Measurements from ENCODE around the gene CETN1. TPM values are rescaled to one million over a fixed set of nuclear protein-coding genes. Genes with fewer than 3 reads are reported as not detected.
A peak's percentile ranks its signal among the peaks of the same experiment; 100 is the strongest.

Gene CETN1
- polyA plus RNA-seq (2013, experiment 1 of 2), result not detected
- polyA plus RNA-seq (2013, experiment 2 of 2), result not detected

DNA sequence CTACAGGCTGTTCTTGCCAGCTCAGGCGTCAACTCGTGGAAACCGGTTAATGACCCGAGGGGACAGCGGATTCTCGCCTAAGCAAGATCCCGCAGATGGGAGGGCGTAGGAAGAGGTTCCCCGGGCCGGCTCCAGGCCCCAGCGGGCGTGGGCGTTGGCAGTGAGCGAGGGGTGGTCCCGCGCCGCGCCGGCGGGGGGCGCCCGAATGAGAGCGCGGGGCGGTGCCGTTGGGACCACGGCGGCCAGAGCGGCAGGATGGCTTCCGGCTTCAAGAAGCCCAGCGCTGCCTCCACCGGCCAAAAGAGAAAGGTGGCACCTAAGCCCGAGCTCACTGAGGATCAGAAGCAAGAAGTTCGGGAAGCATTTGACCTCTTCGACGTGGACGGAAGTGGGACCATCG is at the start of gene CETN1:
TSS of gene CETN1 (plus strand) at position 227 of the 400 bp plus-strand sequence. CDS start at position 256, 29 bp downstream.
- Histone ChIP-seq H2AFZ (ENCODE audit: low read length) (no peak within 1 kb of the TSS), H2BK15ac (ENCODE audit: low read length) (no peak within 1 kb of the TSS), H3K4me3 (ENCODE audit: low read length in 2 of 2) (no peak within 1 kb of the TSS), H3K79me1 (ENCODE audit: low read depth, low read length) (no peaks in the 10 kb centered on the region), H3K14ac (ENCODE audit: low read length) (no peak within 1 kb of the TSS), H3K27me3 (ENCODE audit: control insufficient read depth in 3 of 3, insufficient read depth in 3 of 3, low read depth in 1 of 3, low read length in 3 of 3) (no peaks in the 10 kb centered on the region), H4K91ac (ENCODE audit: low read depth, low read length, poor library complexity) (no peak within 1 kb of the TSS), H3K4me1 (ENCODE audit: control insufficient read depth in 2 of 2, insufficient read depth in 1 of 2, low read depth in 1 of 2, low read length in 2 of 2) (peaks cover 0 to 3% of the 10 kb centered on the region in 2 donors), H3K18ac (ENCODE audit: low read length) (peak within 1 kb of the TSS; percentile 56), H2BK5ac (ENCODE audit: low read length) (no peak within 1 kb of the TSS), H2BK120ac (ENCODE audit: low read depth, low read length) (no peak within 1 kb of the TSS), H3K4me2 (ENCODE audit: insufficient read depth, low read length, poor library complexity, severe bottlenecking) (no peak within 1 kb of the TSS), H4K8ac (ENCODE audit: low read depth, low read length) (no peak within 1 kb of the TSS), H3K9me3 (replicated peaks in 1 of 2; ENCODE audit: control insufficient read depth in 2 of 2, insufficient read depth in 1 of 2, low read depth in 1 of 2, low read length in 2 of 2) (no peaks in the 10 kb centered on the region), H3K9ac (ENCODE audit: low read depth, low read length, poor library complexity) (no peak within 1 kb of the TSS), H2AK5ac (ENCODE audit: low read depth, low read length) (peak within 1 kb of the TSS; percentile 34), H3K23ac (ENCODE audit: low read depth, low read length, poor library complexity) (no peak within 1 kb of the TSS), H3K27ac (replicated peaks; ENCODE audit: low read length) (no peak within 1 kb of the TSS), H2BK12ac (ENCODE audit: low read length) (no peak within 1 kb of the TSS), H3K36me3 (replicated peaks in 1 of 2; ENCODE audit: control insufficient read depth in 2 of 2, insufficient read depth in 2 of 2, low read length in 2 of 2) (no peaks in the 10 kb centered on the region), H3K4ac (ENCODE audit: low read length) (no peak within 1 kb of the TSS)
- DNase-seq (ENCODE audit: low spot score), result no peak
- WGBS, 2 donors (ENCODE audit: extremely low coverage in 2 of 2, insufficient read length in 2 of 2, insufficient replicate concordance in 1 of 2), result no CpG with 5 or more reads among the region's 38 CpGs

DNA sequence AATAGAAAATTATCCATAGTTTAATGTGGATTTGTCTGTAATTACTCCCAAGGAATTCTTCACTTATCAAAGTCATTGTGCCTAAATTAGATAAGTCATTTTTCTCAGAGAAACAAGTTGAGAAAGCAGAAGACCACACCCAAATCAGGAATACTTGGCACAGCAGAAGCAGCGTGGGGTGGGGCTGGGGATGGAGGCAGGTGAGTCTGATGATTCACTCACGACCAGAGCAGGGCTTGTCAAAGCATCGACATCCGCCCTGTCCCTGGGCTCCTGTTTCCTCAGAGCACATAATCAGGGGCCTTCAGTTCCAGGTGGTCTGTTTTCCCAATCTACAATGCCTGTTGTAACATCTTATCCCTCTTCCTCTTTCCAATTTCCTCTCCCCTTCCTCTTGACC is 48.2 kb upstream of the CETN1 start:
- Histone ChIP-seq H2BK12ac (ENCODE audit: low read length) (no peak overlapping the region), H2BK5ac (ENCODE audit: low read length) (no peak overlapping the region)

DNA sequence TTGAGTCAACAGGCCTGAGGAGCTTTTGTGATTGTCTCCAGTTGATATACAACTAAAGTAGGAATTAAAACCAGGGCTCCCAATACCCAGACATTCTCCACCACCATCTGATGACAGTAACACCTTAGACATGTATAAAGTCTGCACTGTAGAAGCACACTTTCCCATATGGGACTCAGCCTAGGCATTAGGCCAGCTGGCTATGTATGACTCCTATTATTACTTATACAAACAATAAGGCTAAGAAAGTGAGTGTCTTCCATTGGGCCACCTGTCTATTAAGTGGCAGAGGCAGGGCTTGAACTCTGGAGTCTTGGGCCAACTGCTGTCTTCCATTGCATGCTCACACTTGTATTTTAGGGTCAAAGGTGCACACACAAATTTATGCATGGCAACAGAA is 47.5 kb upstream of the CETN1 start:
- H4K91ac ChIP-seq (ENCODE audit: low read depth, low read length, poor library complexity), result no peak overlapping the region
- H2AK5ac ChIP-seq (ENCODE audit: low read depth, low read length), result no peak overlapping the region

More for the DNA sequence above, 48.2 kb upstream of the CETN1 start:
- Histone ChIP-seq H3K23ac (ENCODE audit: low read depth, low read length, poor library complexity) (no peak overlapping the region), H2AK5ac (ENCODE audit: low read depth, low read length) (no peak overlapping the region), H3K4me3 (ENCODE audit: low read length in 2 of 2) (no peak overlapping the region), H2AFZ (ENCODE audit: low read length) (no peak overlapping the region), H3K4me1 (ENCODE audit: control insufficient read depth in 2 of 2, insufficient read depth in 1 of 2, low read depth in 1 of 2, low read length in 2 of 2) (no peaks in the 10 kb centered on the region), H3K27ac (replicated peaks; ENCODE audit: low read length) (no peak overlapping the region), H3K18ac (ENCODE audit: low read length) (no peak overlapping the region), H3K9me3 (replicated peaks in 1 of 2; ENCODE audit: control insufficient read depth in 2 of 2, insufficient read depth in 1 of 2, low read depth in 1 of 2, low read length in 2 of 2) (no peaks in the 10 kb centered on the region), H4K91ac (ENCODE audit: low read depth, low read length, poor library complexity) (no peak overlapping the region), H3K9ac (ENCODE audit: low read depth, low read length, poor library complexity) (no peak overlapping the region), H4K8ac (ENCODE audit: low read depth, low read length) (no peak overlapping the region), H3K14ac (ENCODE audit: low read length) (no peak overlapping the region), H2BK15ac (ENCODE audit: low read length) (no peak overlapping the region), H2BK120ac (ENCODE audit: low read depth, low read length) (no peak overlapping the region), H3K4ac (ENCODE audit: low read length) (no peak overlapping the region), H3K4me2 (ENCODE audit: insufficient read depth, low read length, poor library complexity, severe bottlenecking) (no peak overlapping the region), H3K27me3 (ENCODE audit: control insufficient read depth in 3 of 3, insufficient read depth in 3 of 3, low read depth in 1 of 3, low read length in 3 of 3) (no peaks in the 10 kb centered on the region), H3K79me1 (ENCODE audit: low read depth, low read length) (no peaks in the 10 kb centered on the region), H3K36me3 (replicated peaks in 1 of 2; ENCODE audit: control insufficient read depth in 2 of 2, insufficient read depth in 2 of 2, low read length in 2 of 2) (no peaks in the 10 kb centered on the region)
- WGBS, 2 donors (ENCODE audit: extremely low coverage in 2 of 2, insufficient read length in 2 of 2, insufficient replicate concordance in 1 of 2), result no CpG with 5 or more reads among the region's 4 CpGs
- DNase-seq (ENCODE audit: low spot score), result no peak

DNA sequence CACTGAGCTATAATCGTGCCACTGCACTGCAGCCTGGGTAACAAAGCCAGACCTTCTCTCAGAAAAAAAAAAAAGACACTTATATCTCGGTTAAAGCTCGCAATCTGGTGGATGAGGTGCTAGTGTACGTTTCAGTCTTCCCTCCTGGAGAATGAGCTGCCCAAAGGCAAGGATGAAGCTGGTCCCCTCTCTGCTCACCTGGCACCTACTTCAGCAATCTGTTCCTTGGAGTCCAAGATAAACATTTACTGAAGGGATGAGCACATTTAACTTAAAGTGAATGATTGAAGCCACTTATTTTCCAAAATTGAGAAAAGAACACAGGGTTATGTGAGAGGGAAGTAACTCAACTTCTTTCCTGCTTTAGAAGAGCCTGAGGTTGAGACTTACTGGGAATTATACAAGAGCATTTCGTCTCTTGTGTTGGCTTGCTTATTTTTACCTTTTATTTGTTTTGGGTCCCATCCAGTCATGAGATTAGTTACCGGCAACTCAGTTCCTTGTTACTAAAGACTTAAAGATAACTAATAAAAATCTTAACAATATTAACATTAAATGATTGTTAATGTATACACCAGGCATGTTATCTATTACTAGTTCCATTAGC is 46.1 kb upstream of the CETN1 start:
- WGBS, 2 donors (ENCODE audit: extremely low coverage in 2 of 2, insufficient read length in 2 of 2, insufficient replicate concordance in 1 of 2), result no CpG with 5 or more reads among the region's 6 CpGs
- Histone ChIP-seq H2BK15ac (ENCODE audit: low read length) (no peak overlapping the region), H4K8ac (ENCODE audit: low read depth, low read length) (no peak overlapping the region), H3K27me3 (ENCODE audit: control insufficient read depth in 3 of 3, insufficient read depth in 3 of 3, low read depth in 1 of 3, low read length in 3 of 3) (no peaks in the 10 kb centered on the region), H3K27ac (replicated peaks; ENCODE audit: low read length) (no peak overlapping the region), H3K79me1 (ENCODE audit: low read depth, low read length) (no peaks in the 10 kb centered on the region), H2AK5ac (ENCODE audit: low read depth, low read length) (no peak overlapping the region), H3K9ac (ENCODE audit: low read depth, low read length, poor library complexity) (no peak overlapping the region), H3K4ac (ENCODE audit: low read length) (no peak overlapping the region), H3K23ac (ENCODE audit: low read depth, low read length, poor library complexity) (no peak overlapping the region), H3K4me2 (ENCODE audit: insufficient read depth, low read length, poor library complexity, severe bottlenecking) (no peak overlapping the region), H3K4me1 (ENCODE audit: control insufficient read depth in 2 of 2, insufficient read depth in 1 of 2, low read depth in 1 of 2, low read length in 2 of 2) (no peaks in the 10 kb centered on the region), H3K4me3 (ENCODE audit: low read length in 2 of 2) (no peak overlapping the region), H3K9me3 (replicated peaks in 1 of 2; ENCODE audit: control insufficient read depth in 2 of 2, insufficient read depth in 1 of 2, low read depth in 1 of 2, low read length in 2 of 2) (no peaks in the 10 kb centered on the region), H3K14ac (ENCODE audit: low read length) (no peak overlapping the region), H3K36me3 (replicated peaks in 1 of 2; ENCODE audit: control insufficient read depth in 2 of 2, insufficient read depth in 2 of 2, low read length in 2 of 2) (no peaks in the 10 kb centered on the region), H2BK120ac (ENCODE audit: low read depth, low read length) (no peak overlapping the region), H3K18ac (ENCODE audit: low read length) (no peak overlapping the region), H2AFZ (ENCODE audit: low read length) (no peak overlapping the region), H2BK5ac (ENCODE audit: low read length) (no peak overlapping the region), H4K91ac (ENCODE audit: low read depth, low read length, poor library complexity) (no peak overlapping the region), H2BK12ac (ENCODE audit: low read length) (no peak overlapping the region)
- DNase-seq (ENCODE audit: low spot score), result no peak

More for the DNA sequence above, 47.5 kb upstream of the CETN1 start:
- H3K14ac ChIP-seq (ENCODE audit: low read length), result no peak overlapping the region
- no peak overlapping the region for H2AFZ ChIP-seq (ENCODE audit: low read length)
- no peak overlapping the region for H3K9ac ChIP-seq (ENCODE audit: low read depth, low read length, poor library complexity)
- H2BK15ac ChIP-seq (ENCODE audit: low read length), result no peak overlapping the region
- no peak overlapping the region for H2BK12ac ChIP-seq (ENCODE audit: low read length)
- no peak overlapping the region for H2BK120ac ChIP-seq (ENCODE audit: low read depth, low read length)
- H3K4me2 ChIP-seq (ENCODE audit: insufficient read depth, low read length, poor library complexity, severe bottlenecking), result no peak overlapping the region
- H3K36me3 ChIP-seq (replicated peaks in 1 of 2; ENCODE audit: control insufficient read depth in 2 of 2, insufficient read depth in 2 of 2, low read length in 2 of 2), result no peaks in the 10 kb centered on the region
- H3K4ac ChIP-seq (ENCODE audit: low read length), result no peak overlapping the region
- no peak overlapping the region for H3K4me3 ChIP-seq (ENCODE audit: low read length in 2 of 2)
- no peaks in the 10 kb centered on the region for H3K4me1 ChIP-seq (ENCODE audit: control insufficient read depth in 2 of 2, insufficient read depth in 1 of 2, low read depth in 1 of 2, low read length in 2 of 2)
- H4K8ac ChIP-seq (ENCODE audit: low read depth, low read length), result no peak overlapping the region
- H3K27ac ChIP-seq (replicated peaks; ENCODE audit: low read length), result no peak overlapping the region
- no peak overlapping the region for H2BK5ac ChIP-seq (ENCODE audit: low read length)
- H3K23ac ChIP-seq (ENCODE audit: low read depth, low read length, poor library complexity), result no peak overlapping the region
- no peak overlapping the region for H3K18ac ChIP-seq (ENCODE audit: low read length)
- H3K79me1 ChIP-seq (ENCODE audit: low read depth, low read length), result no peaks in the 10 kb centered on the region
- no peaks in the 10 kb centered on the region for H3K9me3 ChIP-seq (replicated peaks in 1 of 2; ENCODE audit: control insufficient read depth in 2 of 2, insufficient read depth in 1 of 2, low read depth in 1 of 2, low read length in 2 of 2)
- no peaks in the 10 kb centered on the region for H3K27me3 ChIP-seq (ENCODE audit: control insufficient read depth in 3 of 3, insufficient read depth in 3 of 3, low read depth in 1 of 3, low read length in 3 of 3)
- DNase-seq (ENCODE audit: low spot score), result no peak
